Cerebellar cortex (tissue), 1 donor: ENCODE measurements around the gene STX4.

Source experiments
- DNase-seq: peaks from one replicate; pipeline ENCODE4 v3.0.0-alpha.2; 2015; ENCODE audit warnings: low spot score

The STX4 gene

GRCh38 chr16:31032736-31033708, at the start of gene STX4:
Gene STX4 (plus strand): TSS chr16:31033558. CDS start chr16:31033806, 248 bp downstream.
- peak; percentile 99 for DNase-seq

GRCh38 chr16:30983898-30984610, 49.3 kb upstream of the STX4 start:
- no peak for DNase-seq

- DNase-seq: peak; percentile 76
Observed at GRCh38 chr16:30984669-30985400, 48.5 kb upstream of the STX4 start, which contains the start of gene HSD3B7. Gene HSD3B7 (plus strand): TSS chr16:30985207. CDS start chr16:30985659, 452 bp downstream.

DNA sequence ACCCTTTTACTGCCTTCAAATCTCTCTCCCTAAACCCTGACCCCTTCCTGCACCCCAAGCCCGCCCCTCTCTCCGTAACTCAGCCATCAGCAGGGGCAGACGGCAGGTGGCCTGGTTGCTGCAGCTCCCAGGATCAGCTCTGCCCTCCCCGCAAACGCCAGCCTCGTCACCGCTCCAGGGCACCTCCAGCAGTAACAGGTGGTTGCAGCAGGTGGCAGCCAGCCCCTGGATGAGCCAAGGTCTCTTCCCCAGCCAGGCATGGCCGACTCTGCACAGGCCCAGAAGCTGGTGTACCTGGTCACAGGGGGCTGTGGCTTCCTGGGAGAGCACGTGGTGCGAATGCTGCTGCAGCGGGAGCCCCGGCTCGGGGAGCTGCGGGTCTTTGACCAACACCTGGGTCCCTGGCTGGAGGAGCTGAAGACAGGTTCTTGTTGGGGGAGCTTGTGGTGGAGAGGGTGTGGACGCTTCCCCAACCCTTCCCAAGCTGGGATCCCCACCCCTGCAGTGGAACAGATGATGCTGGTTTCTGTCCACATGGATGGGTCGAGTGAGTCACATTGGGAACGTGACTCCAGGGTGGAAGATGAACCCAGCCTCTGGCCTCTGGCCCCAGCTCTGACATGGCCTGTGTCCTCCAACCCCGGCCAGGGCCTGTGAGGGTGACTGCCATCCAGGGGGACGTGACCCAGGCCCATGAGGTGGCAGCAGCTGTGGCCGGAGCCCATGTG, 47.8 kb upstream of the STX4 start:
- DNase-seq: peak; percentile 69

DNA sequence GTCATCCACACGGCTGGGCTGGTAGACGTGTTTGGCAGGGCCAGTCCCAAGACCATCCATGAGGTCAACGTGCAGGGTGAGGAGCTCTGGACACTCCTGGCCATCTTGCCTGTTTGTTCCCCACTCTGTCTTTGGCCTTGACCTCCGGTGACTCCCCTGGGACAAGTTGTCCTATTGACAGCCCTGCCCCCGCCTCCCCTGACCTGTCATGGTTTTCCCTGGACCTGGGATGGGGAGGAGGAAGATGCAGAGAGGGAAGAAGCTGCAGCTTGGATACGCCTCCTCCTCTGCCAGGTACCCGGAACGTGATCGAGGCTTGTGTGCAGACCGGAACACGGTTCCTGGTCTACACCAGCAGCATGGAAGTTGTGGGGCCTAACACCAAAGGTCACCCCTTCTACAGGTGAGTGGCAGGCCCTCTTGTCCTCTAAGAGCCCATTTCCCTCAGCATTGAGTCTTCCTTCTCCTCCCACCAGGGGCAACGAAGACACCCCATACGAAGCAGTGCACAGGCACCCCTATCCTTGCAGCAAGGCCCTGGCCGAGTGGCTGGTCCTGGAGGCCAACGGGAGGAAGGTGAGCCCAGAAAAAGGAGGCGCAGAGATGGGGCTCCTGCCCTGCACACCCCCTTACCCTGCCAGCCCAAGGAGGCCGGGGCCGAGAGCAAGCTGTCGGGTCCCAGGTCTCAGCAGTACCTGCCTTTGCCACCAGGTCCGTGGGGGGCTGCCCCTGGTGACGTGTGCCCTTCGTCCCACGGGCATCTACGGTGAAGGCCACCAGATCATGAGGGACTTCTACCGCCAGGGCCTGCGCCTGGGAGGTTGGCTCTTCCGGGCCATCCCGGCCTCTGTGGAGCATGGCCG, 47.0 kb upstream of the STX4 start:
- DNase-seq: no peak

DNA sequence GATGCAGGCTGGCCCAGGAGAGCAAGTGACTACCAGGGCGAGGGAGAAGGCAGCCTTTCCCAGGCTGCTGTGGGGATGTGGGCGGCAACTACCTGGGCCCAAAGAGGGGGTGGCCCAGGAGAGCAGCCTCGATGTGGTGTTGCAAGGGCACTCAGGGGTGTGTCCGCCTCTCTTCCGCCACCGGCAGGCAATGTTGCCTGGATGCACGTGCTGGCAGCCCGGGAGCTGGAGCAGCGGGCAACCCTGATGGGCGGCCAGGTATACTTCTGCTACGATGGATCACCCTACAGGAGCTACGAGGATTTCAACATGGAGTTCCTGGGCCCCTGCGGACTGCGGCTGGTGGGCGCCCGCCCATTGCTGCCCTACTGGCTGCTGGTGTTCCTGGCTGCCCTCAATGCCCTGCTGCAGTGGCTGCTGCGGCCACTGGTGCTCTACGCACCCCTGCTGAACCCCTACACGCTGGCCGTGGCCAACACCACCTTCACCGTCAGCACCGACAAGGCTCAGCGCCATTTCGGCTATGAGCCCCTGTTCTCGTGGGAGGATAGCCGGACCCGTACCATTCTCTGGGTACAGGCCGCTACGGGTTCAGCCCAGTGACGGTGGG, 45.7 kb upstream of the STX4 start:
- DNase-seq: no peak

DNA sequence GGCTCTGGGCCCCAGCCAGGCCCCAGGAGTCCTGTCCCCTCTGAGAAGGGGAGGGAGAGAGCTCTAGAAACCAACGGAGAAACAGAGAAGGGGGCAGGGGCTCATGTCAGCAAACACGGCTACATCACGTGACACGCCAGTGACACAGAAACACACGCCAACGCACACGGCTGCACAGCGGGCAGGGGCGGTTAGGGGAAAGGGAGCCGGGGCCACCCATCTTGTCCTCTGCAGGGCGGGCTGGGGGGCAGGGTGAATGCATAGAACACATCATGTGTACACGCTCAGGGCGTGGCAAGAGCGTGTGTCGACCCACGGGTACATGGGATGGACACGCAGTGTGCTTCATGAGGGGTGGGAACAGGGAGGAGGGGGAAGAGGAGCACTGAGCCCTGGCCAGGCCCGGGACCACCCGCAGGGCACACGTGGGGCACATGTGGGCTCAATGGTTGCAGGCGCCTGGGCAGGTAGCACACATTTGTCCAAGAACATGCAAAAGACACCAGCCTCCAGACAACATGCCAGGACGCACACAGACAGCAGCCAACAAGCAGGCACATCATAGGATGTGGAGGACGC, 43.8 kb upstream of the STX4 start:
- DNase-seq: no peak

GRCh38 chr16:30990105-30990504, 43.3 kb upstream of the STX4 start:
- no peak for DNase-seq

DNA sequence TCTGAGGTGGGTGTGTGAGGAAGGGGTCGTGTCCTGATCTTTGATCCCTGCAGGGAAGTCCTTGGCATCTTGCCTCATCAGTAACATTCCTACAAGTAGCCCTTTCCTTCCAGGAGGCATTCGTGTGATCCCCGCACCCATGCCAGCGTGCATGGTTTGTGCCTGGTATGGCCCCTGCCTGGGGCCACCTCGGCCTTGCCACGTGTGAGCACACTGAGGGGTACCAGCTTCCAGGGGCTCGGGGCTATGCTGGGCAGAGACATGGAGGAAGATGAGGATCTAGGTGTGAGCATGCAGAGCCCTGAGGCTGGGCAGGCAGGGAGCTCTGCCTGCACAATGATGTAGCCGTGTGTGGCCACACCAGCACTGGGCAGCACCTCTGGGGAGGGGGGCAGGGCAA, 42.3 kb upstream of the STX4 start:
- DNase-seq: no peak

DNA sequence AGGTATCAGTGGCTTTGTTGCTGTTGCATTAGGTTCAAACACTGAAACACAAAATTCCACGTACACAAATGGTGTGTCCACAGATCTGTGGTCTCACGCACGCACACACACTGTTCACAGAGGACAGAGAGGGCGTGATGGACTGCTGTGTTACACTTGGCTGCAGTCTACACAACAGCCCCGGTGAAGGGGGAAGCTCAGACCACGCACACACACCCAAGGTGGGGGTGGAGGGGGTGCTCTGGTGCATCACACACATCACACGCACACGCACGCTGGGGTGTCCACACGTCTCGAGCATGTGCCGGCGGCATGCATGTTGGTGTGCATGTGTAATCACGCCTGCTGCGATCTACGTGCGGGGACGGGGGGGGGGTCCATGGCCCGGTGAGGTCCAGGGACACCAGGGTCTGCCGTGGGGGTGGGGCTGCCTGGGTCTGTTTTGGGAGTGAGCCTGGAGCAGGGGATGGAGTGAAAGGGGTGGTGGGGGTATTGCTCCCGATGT, 41.0 kb upstream of the STX4 start:
- DNase-seq: no peak

DNA sequence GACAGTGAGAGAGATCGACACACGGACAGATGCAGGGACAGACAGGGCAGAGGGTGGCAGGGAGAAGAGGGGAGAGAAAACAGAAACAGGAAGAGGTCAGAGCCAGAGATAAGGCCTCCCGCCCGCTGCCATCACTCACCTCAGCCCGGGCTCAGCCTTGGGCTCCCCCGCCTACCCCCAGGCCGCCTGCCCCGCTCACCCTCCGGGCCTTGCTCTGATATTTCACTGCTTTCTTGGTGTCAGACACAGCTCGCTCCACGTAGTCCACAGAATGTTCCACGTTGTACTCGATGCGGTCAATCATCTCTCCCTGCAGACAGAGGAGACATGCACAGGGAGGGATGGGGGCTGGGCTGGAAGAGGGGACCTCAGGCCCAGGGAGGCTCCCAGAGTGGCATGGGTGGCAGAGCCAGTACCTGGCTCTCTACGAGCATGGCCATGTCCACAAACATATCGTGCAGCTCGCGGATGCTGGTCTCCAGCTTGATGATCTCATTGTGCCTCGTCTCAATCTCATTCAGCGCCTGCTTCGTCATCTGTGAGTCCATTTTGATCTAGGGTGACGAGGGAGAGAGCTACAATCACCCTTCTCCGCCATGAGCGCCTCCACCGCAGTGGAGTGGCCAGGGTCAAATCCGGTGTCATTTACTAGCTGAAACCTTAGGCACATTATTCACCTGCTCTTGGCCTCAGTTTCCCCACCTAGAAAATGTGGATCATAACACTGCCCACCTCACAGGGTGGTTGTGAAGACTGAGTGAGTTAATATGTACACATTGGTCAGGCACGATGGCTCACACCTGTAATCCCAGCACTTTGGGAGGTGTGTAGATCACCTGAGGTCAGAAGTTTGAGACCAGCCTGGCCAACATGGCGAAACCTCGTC, 40.2 kb upstream of the STX4 start:
- DNase-seq: no peak

DNA sequence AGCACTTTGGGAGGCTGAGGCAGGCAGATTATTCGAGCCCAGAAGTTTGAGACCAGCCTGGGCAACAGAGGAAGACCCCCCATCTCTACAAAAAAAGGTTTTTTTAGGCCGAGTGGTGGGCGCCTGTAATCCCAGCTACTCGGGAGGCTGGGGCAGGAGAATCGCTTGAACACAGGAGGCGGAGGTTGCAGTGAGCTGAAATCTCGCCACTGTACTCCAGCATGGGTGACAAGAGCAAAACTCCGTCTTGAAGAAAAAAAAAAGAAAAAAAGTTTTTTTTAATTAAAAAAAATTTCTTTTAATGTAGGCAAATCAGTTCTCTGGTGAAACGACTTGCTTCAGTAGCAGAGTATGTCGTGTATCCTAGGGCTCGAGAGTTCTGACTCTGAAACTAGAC, 37.4 kb upstream of the STX4 start:
- DNase-seq: no peak

- DNase-seq: no peak
Observed at GRCh38 chr16:30996324-30996984, 36.9 kb upstream of the STX4 start.

- peak; percentile 63 for DNase-seq
Observed at GRCh38 chr16:30996985-30997724, 36.2 kb upstream of the STX4 start.

GRCh38 chr16:30997725-30998711, 35.3 kb upstream of the STX4 start:
- DNase-seq: peak; percentile 41
